ENCODE data around the gene CEP85.
A peak's percentile ranks its signal among the peaks of the same experiment; 100 is the strongest.
"Not testable (repeated sequence)": the region's sequence is repeated elsewhere in the genome, so short reads cannot be mapped to it uniquely, and the experiment has no call there.

CEP85 gene

DNA sequence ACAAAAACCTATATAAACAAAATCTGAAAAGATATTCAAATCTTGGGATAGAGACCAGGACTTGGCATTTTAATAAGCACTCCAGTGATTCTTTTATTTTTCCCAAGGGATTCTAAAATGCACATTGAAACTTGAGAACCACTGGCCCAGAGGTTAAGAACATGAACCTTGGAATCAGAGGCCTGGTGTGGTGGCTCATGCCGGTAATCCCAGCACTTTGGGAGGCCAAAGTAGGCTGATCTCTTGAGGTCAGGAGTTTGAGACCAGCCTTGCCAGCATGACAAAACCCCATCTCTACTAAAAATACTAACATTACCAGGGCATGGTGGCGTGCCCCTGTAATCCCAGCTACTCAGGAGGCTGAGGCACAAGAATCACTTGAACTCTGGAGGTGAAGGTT, 12.9 kb upstream of the CEP85 start:
- H3K4me3 ChIP-seq (ENCODE audit: low read depth, low read length), result no peak overlapping the region
- no peak for DNase-seq (ENCODE audit: low read depth)
- no peak for TF ChIP-seq CTCF (conservative IDR thresholded peaks at IDR 0.05; ENCODE audit: low read depth, low read length)

DNA sequence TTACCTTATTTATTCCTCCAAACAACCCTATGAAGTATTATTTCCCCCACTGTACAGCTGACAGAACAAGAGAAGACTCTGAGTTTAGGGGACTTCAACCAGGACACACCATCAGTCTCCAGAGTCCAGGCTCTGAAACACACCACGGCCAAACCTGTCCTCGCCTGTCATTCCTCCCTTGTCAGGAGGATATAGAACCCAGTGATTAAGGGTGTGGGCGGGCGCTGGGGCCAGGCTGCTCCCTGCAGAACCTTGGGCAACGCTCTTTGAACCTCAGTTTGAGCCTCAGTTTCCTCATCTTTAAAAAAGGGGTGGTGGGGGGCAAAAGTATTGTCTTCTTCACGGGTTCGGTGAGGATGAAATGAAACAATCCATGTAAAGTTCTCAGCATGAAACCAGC, 9.4 kb upstream of the CEP85 start:
- no peak overlapping the region for H3K4me3 ChIP-seq (ENCODE audit: low read depth, low read length)
- TF ChIP-seq CTCF (conservative IDR thresholded peaks at IDR 0.05; ENCODE audit: low read depth, low read length), result no peak
- no peak for DNase-seq (ENCODE audit: low read depth)

DNA sequence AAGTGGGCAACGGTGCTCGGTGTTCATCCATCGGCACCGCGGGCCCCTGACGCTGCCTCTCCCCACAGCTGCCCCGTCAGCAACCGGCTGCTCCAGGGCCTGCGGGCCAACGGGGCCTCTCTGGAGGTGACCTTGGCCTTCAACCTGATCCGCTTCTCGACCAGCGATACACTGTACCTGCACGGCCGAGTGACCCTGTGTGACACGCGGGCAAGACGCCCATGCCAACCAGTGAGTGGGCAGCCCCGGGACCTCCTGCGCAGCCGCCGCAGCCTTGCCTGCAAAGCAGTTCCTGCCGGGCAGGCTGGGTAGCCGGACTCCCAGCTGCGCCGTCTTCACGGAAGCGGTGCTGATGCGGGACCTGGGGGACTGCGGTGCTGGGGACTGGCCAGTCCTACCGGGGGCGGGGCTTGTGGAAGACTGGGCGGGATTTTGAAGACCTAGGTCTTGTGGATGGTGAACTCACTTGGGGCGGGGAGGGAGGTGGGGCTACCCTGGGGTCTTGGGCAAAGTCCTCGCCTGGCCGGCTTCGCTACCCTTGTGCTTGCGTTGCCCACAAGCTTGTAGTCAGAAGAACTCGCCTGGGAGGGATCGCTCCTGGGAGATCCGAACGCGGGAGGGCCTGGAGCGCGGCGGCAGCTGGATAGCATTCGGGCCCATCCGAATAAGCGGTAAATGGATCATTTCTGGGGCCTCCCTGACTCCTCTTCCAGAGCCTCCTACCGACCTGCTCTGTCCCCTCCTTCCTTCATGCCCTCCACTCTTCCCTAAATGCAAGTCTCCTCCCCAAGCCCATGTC, 8.8 kb upstream of the CEP85 start:
- TF ChIP-seq CTCF (conservative IDR thresholded peaks at IDR 0.05; ENCODE audit: low read depth, low read length), result no peak
- peak; percentile 38 for DNase-seq (ENCODE audit: low read depth)
- H3K4me3 ChIP-seq (ENCODE audit: low read depth, low read length), result peak overlapping the region; percentile 56

DNA sequence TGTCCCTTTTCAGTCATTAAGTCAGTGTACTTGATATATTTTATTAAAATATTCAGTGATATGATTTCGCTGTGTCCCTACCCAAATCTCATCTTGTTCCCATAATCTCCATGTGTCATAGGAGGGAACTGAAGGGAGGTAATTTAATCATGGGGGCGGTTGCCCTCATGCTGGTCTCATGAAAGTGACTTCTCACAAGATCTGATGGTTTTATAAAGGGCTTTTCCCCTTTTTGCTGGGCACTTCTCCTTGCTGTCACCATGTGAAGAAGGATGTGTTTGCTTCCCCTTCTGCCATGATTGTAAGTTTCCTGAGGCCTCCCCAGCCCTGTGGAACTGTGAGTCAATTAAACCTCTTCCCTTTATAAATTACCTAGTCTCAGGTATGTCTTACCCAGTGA, 3.3 kb upstream of the CEP85 start:
- DNase-seq (ENCODE audit: low read depth); H3K4me3 ChIP-seq (ENCODE audit: low read depth, low read length): not testable (repeated sequence)

DNA sequence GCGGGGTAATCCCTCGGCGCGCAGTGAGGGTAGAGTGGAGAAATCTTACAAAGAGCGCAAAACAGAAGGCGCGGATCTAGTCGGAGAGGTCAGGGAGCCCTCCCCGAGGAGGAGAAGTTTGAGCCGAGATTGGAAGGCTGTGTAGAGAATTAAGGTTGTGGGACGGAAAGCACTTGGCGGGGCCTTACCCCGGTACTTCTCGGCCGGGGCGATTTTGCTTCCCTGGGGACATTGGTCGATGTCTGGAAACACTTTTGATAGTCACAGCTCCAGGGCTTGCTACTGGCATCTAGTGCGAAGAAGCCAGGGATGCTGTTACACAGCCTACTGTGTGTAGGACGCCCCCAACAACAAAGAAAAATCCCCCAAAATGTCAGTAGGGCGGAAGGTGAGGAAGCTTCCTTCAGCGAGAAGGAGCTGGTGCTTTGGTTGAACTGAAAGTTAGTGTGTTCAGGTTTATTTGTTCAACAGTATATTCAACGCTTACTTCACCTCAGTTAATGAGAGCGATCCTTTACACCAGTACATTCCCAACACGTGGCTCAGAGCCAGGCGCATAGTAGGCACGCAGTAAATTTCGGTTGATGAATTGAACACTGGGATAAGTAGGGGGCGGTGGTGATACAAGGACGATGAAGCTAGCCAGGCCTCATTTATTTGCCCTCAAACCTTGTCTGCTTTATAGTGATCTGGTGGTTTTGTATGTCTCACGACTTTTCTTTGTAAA, 807 bp downstream of the CEP85 start:
- DNase-seq (ENCODE audit: low read depth), result peak; percentile 34
- TF ChIP-seq CTCF (conservative IDR thresholded peaks at IDR 0.05; ENCODE audit: low read depth, low read length), result peak; percentile 29
- H3K4me3 ChIP-seq (ENCODE audit: low read depth, low read length), result peak overlapping the region; percentile 99

DNA sequence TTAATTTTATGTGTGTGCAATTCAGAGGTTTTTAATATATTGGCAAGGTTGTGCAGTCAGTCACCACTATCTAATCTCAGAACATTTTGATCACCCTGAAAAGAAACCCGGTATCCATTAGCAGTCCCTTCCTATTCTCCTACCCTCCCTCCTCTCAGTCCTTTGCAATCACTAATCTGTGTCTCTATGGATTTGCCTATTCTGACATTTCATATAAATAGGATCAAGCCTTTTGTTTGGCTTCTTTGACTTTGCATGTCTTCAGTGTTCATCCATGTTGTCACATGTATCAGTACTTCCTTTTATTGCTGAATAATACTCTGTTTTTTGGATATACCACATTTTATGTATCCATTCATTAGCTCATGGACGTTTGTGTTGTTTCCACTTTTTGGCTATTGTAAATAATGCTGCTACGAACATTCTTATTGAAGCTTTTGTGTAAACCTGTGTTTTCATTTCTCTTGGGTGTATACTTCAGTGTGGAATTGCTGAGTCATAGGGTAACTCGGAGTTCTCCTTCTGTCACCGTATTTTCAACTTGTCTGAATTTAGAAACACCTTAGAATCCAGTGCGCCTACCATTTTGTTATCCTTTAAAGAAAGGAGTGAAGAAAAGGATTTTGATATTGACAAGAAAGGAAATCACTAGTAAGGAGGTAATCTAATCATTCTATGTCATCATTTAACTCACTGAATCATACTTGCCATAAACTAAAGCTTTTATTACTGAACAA, 3.4 kb downstream of the CEP85 start:
- H3K4me3 ChIP-seq (ENCODE audit: low read depth, low read length), result no peak overlapping the region
- DNase-seq (ENCODE audit: low read depth), result peak; percentile 67
- no peak for TF ChIP-seq CTCF (conservative IDR thresholded peaks at IDR 0.05; ENCODE audit: low read depth, low read length)

DNA sequence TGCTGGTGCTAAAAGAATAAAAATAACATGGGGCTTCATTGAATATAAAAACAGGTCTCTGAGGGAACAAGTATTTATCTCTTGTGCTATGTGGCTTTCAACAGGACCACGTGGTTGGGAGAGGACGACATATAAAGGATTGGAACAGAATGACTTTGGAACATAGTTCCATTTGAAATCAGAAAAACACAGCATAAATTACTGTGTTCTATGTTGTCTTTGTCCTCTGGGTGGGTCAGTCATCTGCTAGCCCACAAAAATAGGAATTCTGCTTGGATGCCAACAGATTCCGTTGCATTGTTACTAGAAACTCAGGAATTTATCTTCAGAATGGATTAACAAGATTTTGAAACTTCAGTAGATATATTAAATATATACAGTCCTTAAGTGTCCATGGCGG, 5.9 kb downstream of the CEP85 start:
- DNase-seq (ENCODE audit: low read depth), result peak; percentile 51
- no peak for TF ChIP-seq CTCF (conservative IDR thresholded peaks at IDR 0.05; ENCODE audit: low read depth, low read length)
- no peak overlapping the region for H3K4me3 ChIP-seq (ENCODE audit: low read depth, low read length)

All from choroid plexus epithelial cell (primary cell).